ENCODE results near the gene MAU2.
"Not testable (repeated sequence)": the region's sequence is repeated elsewhere in the genome, so short reads cannot be mapped to it uniquely, and the experiment has no call there.

MAU2 gene

DNA sequence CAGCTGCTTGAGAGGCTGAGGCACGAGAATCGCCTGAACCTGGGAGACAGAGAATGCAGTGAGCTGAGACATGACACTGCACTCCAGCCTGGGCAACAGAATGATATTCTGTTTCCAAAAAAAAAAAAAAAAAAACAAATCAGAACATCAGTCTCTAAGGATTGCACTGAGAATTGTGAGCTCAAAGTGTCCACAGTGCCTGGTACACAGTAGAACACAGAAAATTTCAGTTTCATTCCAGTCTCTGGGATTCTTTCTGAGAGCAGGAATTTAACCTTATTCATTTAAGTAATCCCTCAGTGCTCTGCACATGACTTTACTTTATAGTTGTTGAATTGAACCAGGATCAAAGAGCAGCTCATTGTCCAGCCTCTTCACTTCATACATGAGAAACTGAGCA lies 58.9 kb downstream of the MAU2 start:
- Histone ChIP-seq H3K9me3 (ENCODE audit: control insufficient read depth, low read length) (no peaks in the 10 kb centered on the region), H3K27ac (ENCODE audit: insufficient read depth, low read depth, low read length, poor library complexity, severe bottlenecking) (no peak overlapping the region), H3K36me3 (ENCODE audit: control insufficient read depth, insufficient read depth, low read length) (no peaks in the 10 kb centered on the region), H3K27me3 (ENCODE audit: control insufficient read depth, insufficient read depth, low read length, poor library complexity, severe bottlenecking) (no peaks in the 10 kb centered on the region), H3K4me3 (ENCODE audit: insufficient read depth, low read depth, low read length) (no peak overlapping the region), H3K4me1 (ENCODE audit: control insufficient read depth, insufficient read depth, low read length) (no peaks in the 10 kb centered on the region)
- 96 to 97% methylated on average over 2 of the region's 2 CpGs for WGBS, 2 experiments

GRCh38 chr19:19380316-19380715 lies 59.7 kb downstream of the MAU2 start:
- not testable (repeated sequence) for H3K27ac ChIP-seq (ENCODE audit: insufficient read depth, low read depth, low read length, poor library complexity, severe bottlenecking); H3K9me3 ChIP-seq (ENCODE audit: control insufficient read depth, low read length); H3K27me3 ChIP-seq (ENCODE audit: control insufficient read depth, insufficient read depth, low read length, poor library complexity, severe bottlenecking); H3K4me3 ChIP-seq (ENCODE audit: insufficient read depth, low read depth, low read length); H3K36me3 ChIP-seq (ENCODE audit: control insufficient read depth, insufficient read depth, low read length); H3K4me1 ChIP-seq (ENCODE audit: control insufficient read depth, insufficient read depth, low read length)
- 91 to 93% methylated on average over 12 of the region's 12 CpGs for WGBS, 2 experiments

GRCh38 chr19:19381007-19381926 lies 60.6 kb downstream of the MAU2 start:
- 89 to 90% methylated on average over 10 to 11 of the region's 11 CpGs for WGBS, 2 experiments
- Histone ChIP-seq H3K27me3 (ENCODE audit: control insufficient read depth, insufficient read depth, low read length, poor library complexity, severe bottlenecking) (no peaks in the 10 kb centered on the region), H3K9me3 (ENCODE audit: control insufficient read depth, low read length) (no peaks in the 10 kb centered on the region), H3K4me1 (ENCODE audit: control insufficient read depth, insufficient read depth, low read length) (peaks cover under 1% of the 10 kb centered on the region), H3K36me3 (ENCODE audit: control insufficient read depth, insufficient read depth, low read length) (no peaks in the 10 kb centered on the region), H3K27ac (ENCODE audit: insufficient read depth, low read depth, low read length, poor library complexity, severe bottlenecking) (no peak overlapping the region), H3K4me3 (ENCODE audit: insufficient read depth, low read depth, low read length) (no peak overlapping the region)

GRCh38 chr19:19382118-19382517 lies 61.5 kb downstream of the MAU2 start:
- 91 to 95% methylated on average over 8 of the region's 8 CpGs for WGBS, 2 experiments
- H3K9me3 ChIP-seq (ENCODE audit: control insufficient read depth, low read length): no peaks in the 10 kb centered on the region
- no peaks in the 10 kb centered on the region for H3K27me3 ChIP-seq (ENCODE audit: control insufficient read depth, insufficient read depth, low read length, poor library complexity, severe bottlenecking)
- no peak overlapping the region for H3K4me3 ChIP-seq (ENCODE audit: insufficient read depth, low read depth, low read length)
- no peaks in the 10 kb centered on the region for H3K36me3 ChIP-seq (ENCODE audit: control insufficient read depth, insufficient read depth, low read length)
- H3K27ac ChIP-seq (ENCODE audit: insufficient read depth, low read depth, low read length, poor library complexity, severe bottlenecking): no peak overlapping the region
- peaks cover 9% of the 10 kb centered on the region for H3K4me1 ChIP-seq (ENCODE audit: control insufficient read depth, insufficient read depth, low read length)

GRCh38 chr19:19384486-19384885 lies 63.9 kb downstream of the MAU2 start:
- H3K4me3 ChIP-seq (ENCODE audit: insufficient read depth, low read depth, low read length): peak overlapping the region; percentile 22
- peaks cover 9% of the 10 kb centered on the region for H3K4me1 ChIP-seq (ENCODE audit: control insufficient read depth, insufficient read depth, low read length)
- no peak overlapping the region for H3K27ac ChIP-seq (ENCODE audit: insufficient read depth, low read depth, low read length, poor library complexity, severe bottlenecking)
- 90 to 91% methylated on average over 13 of the region's 13 CpGs for WGBS, 2 experiments
- H3K9me3 ChIP-seq (ENCODE audit: control insufficient read depth, low read length): no peaks in the 10 kb centered on the region
- H3K36me3 ChIP-seq (ENCODE audit: control insufficient read depth, insufficient read depth, low read length): no peaks in the 10 kb centered on the region
- H3K27me3 ChIP-seq (ENCODE audit: control insufficient read depth, insufficient read depth, low read length, poor library complexity, severe bottlenecking): no peaks in the 10 kb centered on the region

DNA sequence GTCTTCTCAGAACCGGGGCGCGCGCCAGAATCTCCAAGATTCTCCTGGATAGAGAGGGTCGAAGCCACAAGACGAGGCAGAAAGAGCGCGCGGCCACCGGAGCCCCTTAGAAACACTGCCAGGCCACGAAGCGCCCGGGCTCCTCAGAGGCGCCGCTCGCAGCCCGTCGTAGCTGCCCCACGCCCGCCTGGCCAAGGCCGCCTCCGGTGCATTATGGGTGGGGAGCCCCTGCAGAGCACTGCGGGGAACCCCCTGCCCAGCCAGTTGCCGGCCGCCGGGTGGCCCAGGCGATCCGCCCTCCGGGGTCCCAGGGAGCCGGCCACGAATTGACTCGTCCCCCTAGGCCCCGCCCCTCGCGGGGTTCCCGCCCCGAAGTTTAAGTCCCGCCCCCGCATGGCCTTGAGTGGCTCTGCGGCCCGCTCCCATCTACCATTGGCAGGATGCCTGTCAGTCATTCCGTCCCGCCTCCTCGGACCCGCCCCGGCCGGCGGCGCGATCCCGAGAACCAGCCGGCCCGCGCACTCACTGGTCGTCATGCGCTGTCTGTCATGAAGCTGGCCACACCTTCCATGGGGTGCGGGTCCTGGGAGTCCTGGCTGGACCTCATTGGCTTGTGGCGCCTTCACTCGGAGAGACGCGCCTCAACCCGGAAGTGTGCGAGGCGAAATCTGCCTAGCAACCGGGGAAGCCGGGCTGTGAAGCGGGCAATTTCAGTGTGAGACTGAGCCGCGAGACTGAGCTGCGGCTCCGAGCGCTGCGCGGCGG lies 64.7 kb downstream of the MAU2 start:
- peak overlapping the region; percentile 6 for H3K27ac ChIP-seq (ENCODE audit: insufficient read depth, low read depth, low read length, poor library complexity, severe bottlenecking)
- no peaks in the 10 kb centered on the region for H3K27me3 ChIP-seq (ENCODE audit: control insufficient read depth, insufficient read depth, low read length, poor library complexity, severe bottlenecking)
- WGBS, 2 experiments: 1% methylated on average over 75 of the region's 75 CpGs
- no peaks in the 10 kb centered on the region for H3K9me3 ChIP-seq (ENCODE audit: control insufficient read depth, low read length)
- H3K36me3 ChIP-seq (ENCODE audit: control insufficient read depth, insufficient read depth, low read length): no peaks in the 10 kb centered on the region
- peaks cover 9% of the 10 kb centered on the region for H3K4me1 ChIP-seq (ENCODE audit: control insufficient read depth, insufficient read depth, low read length)
- peak overlapping the region; percentile 73 for H3K4me3 ChIP-seq (ENCODE audit: insufficient read depth, low read depth, low read length)

GRCh38 chr19:19385896-19386869 lies 65.6 kb downstream of the MAU2 start:
- Histone ChIP-seq H3K4me1 (ENCODE audit: control insufficient read depth, insufficient read depth, low read length) (peaks cover 9% of the 10 kb centered on the region), H3K36me3 (ENCODE audit: control insufficient read depth, insufficient read depth, low read length) (no peaks in the 10 kb centered on the region), H3K4me3 (ENCODE audit: insufficient read depth, low read depth, low read length) (peak overlapping the region; percentile 73), H3K27ac (ENCODE audit: insufficient read depth, low read depth, low read length, poor library complexity, severe bottlenecking) (peak overlapping the region; percentile 63), H3K27me3 (ENCODE audit: control insufficient read depth, insufficient read depth, low read length, poor library complexity, severe bottlenecking) (no peaks in the 10 kb centered on the region), H3K9me3 (ENCODE audit: control insufficient read depth, low read length) (no peaks in the 10 kb centered on the region)
- 5 to 6% methylated on average over 75 of the region's 75 CpGs for WGBS, 2 experiments

DNA sequence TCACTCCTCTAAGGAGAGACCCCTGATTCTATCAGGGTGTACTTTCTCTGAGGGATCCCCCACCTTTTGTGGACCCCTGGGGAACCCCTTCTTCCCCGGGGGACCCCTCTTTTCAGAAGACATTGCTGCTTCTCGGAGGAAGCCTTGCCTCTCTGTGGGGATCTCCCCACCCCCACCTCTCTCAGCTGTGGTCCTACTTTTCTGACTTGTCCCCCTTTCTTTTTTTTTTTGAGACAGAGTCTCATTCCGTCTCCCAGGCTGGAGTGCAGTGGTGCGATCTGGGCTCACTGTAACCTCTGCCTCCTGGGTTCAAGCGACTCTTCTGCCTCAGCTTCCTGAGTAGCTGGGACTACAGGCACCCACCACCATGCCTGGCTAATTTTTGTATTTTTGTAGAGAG lies 66.5 kb downstream of the MAU2 start:
- 87 to 89% methylated on average over 5 of the region's 5 CpGs for WGBS, 2 experiments
- no peaks in the 10 kb centered on the region for H3K36me3 ChIP-seq (ENCODE audit: control insufficient read depth, insufficient read depth, low read length)
- no peak overlapping the region for H3K4me3 ChIP-seq (ENCODE audit: insufficient read depth, low read depth, low read length)
- no peak overlapping the region for H3K27ac ChIP-seq (ENCODE audit: insufficient read depth, low read depth, low read length, poor library complexity, severe bottlenecking)
- H3K9me3 ChIP-seq (ENCODE audit: control insufficient read depth, low read length): no peaks in the 10 kb centered on the region
- peaks cover 9% of the 10 kb centered on the region for H3K4me1 ChIP-seq (ENCODE audit: control insufficient read depth, insufficient read depth, low read length)
- H3K27me3 ChIP-seq (ENCODE audit: control insufficient read depth, insufficient read depth, low read length, poor library complexity, severe bottlenecking): no peaks in the 10 kb centered on the region

GRCh38 chr19:19388568-19389555 lies 68.2 kb downstream of the MAU2 start:
- Histone ChIP-seq H3K27me3 (ENCODE audit: control insufficient read depth, insufficient read depth, low read length, poor library complexity, severe bottlenecking) (no peaks in the 10 kb centered on the region), H3K4me3 (ENCODE audit: insufficient read depth, low read depth, low read length) (no peak overlapping the region), H3K4me1 (ENCODE audit: control insufficient read depth, insufficient read depth, low read length) (peaks cover 9% of the 10 kb centered on the region), H3K27ac (ENCODE audit: insufficient read depth, low read depth, low read length, poor library complexity, severe bottlenecking) (no peak overlapping the region), H3K9me3 (ENCODE audit: control insufficient read depth, low read length) (no peaks in the 10 kb centered on the region), H3K36me3 (ENCODE audit: control insufficient read depth, insufficient read depth, low read length) (no peaks in the 10 kb centered on the region)
- WGBS, 2 experiments: 79 to 80% methylated on average over 13 of the region's 13 CpGs

All from ectodermal cell (in vitro differentiated cells).